ENCODE measurements around the gene SMCO1.
"Not testable (repeated sequence)": the region's sequence is repeated elsewhere in the genome, so short reads cannot be mapped to it uniquely, and the experiment has no call there.

DNA sequence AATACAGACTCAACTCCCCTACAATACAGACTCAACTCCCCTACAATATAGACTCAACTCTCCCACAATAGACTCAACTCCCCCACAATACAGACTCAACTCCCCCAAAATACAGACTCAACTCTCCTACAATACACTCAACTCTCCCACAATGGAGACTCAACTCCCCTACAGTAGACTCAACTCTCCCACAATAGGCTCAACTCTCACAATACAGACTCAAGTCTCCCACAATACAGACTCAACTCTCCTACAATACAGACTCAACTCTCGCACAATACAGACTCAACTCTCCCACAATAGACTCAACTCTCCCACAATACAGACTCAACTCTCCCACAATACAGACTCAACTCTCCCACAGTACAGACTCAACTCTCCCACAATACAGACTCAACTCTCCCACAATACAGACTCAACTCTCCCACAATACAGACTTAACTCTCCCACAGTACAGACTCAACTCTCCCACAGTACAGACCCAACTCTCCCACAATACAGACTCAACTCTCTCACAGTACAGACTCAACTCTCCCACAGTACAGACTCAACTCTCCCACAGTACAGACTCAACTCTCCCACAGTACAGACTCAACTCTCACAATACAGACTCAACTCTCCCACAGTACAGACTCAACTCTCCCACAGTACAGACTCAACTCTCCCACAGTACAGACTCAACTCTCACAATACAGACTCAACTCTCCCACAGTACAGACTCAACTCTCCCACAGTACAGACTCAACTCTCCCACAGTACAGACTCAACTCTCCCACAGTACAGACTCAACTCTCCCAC is 52.3 kb downstream of the SMCO1 start:
- not testable (repeated sequence) for TF ChIP-seq POLR2AphosphoS5, POLR2A (IDR thresholded peaks at IDR 0.05; ENCODE audit: low read depth, low read length)
